Measurements from ENCODE around the gene C8A.

Gene C8A

DNA sequence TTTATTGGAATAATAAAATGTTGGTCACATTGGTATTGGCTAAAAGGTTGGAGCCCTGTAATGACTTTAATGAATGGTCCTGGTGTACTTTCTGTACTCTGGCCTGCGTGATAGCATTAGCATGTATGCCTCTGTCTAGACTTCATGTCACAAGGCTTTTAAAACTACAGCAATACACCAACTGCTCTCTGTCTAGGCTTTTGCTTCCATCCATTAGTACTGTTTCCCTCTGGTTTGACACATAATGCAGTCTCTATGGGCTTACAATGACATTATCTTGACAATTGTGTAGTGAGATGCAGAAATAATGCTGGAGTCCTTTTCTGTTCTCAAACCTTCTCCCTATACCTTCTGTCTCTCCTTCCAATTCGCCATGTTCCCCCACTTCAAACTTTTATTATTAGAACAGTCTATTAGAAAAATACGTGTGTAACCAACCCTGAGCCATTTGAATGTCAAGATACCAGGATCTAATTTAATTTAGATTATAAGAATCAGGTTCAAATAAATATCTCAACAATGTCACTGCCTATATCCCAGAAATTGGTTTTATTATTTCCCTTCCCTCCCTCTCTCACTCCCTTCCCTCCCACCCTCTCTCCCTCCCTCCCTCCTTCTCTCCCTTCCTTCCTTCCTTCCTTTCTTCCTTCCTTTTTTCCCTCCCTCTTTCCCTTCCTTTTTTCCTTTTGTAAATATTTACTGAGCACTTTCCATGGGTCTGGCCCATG lies 8.8 kb downstream of the C8A start:
- H3K4me3 ChIP-seq (ENCODE audit: low read depth, low read length), result no peak overlapping the region
- TF ChIP-seq MYC (IDR thresholded peaks at IDR 0.05; ENCODE audit: low read depth, low read length) (no peak), POLR2A (IDR thresholded peaks at IDR 0.05; ENCODE audit: extremely low read depth, insufficient read length) (no peak)
- TF ChIP-seq, protein P1, sequence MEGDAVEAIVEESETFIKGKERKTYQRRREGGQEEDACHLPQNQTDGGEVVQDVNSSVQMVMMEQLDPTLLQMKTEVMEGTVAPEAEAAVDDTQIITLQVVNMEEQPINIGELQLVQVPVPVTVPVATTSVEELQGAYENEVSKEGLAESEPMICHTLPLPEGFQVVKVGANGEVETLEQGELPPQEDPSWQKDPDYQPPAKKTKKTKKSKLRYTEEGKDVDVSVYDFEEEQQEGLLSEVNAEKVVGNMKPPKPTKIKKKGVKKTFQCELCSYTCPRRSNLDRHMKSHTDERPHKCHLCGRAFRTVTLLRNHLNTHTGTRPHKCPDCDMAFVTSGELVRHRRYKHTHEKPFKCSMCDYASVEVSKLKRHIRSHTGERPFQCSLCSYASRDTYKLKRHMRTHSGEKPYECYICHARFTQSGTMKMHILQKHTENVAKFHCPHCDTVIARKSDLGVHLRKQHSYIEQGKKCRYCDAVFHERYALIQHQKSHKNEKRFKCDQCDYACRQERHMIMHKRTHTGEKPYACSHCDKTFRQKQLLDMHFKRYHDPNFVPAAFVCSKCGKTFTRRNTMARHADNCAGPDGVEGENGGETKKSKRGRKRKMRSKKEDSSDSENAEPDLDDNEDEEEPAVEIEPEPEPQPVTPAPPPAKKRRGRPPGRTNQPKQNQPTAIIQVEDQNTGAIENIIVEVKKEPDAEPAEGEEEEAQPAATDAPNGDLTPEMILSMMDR (IDR thresholded peaks at IDR 0.05; ENCODE audit: low read depth, low read length), result no peak
- TF ChIP-seq, protein P2, sequence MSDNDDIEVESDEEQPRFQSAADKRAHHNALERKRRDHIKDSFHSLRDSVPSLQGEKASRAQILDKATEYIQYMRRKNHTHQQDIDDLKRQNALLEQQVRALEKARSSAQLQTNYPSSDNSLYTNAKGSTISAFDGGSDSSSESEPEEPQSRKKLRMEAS (IDR thresholded peaks at IDR 0.05; ENCODE audit: low read depth, low read length), result no peak
- DNase-seq (ENCODE audit: low read depth), result no peak

DNA sequence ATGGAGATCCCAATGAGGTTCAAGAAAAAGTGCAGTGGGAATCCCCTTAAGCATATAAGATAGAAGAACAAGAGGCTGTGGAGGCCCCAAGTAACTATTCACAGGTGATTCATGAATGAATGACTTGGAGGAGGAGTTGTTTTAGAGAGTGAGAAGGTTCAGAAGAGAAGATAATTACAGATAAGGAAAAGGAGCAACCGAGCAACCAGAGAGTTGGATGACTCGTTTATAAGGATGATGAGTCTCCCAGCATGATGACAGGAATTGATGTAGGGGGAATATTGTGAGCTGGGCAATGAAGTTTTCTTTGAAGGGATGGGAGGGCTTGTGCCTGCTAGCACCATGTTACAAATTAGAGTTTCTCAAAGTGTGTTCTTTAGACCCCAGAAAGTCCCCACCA lies 9.8 kb downstream of the C8A start:
- H3K4me3 ChIP-seq (ENCODE audit: low read depth, low read length), result no peak overlapping the region
- TF ChIP-seq MYC (IDR thresholded peaks at IDR 0.05; ENCODE audit: low read depth, low read length) (no peak), POLR2A (IDR thresholded peaks at IDR 0.05; ENCODE audit: extremely low read depth, insufficient read length) (no peak)
- TF ChIP-seq, protein P2 (IDR thresholded peaks at IDR 0.05; ENCODE audit: low read depth, low read length), result no peak
- TF ChIP-seq, protein P1 (IDR thresholded peaks at IDR 0.05; ENCODE audit: low read depth, low read length), result no peak
- DNase-seq (ENCODE audit: low read depth), result no peak

- DNase-seq (ENCODE audit: low read depth), result no peak
- no peak for TF ChIP-seq POLR2A (IDR thresholded peaks at IDR 0.05; ENCODE audit: extremely low read depth, insufficient read length)
- no peak for TF ChIP-seq MYC (IDR thresholded peaks at IDR 0.05; ENCODE audit: low read depth, low read length)
- H3K4me3 ChIP-seq (ENCODE audit: low read depth, low read length), result no peak overlapping the region
Measured at GRCh38 chr1:56866656-56867055, 12.1 kb downstream of the C8A start.

DNA sequence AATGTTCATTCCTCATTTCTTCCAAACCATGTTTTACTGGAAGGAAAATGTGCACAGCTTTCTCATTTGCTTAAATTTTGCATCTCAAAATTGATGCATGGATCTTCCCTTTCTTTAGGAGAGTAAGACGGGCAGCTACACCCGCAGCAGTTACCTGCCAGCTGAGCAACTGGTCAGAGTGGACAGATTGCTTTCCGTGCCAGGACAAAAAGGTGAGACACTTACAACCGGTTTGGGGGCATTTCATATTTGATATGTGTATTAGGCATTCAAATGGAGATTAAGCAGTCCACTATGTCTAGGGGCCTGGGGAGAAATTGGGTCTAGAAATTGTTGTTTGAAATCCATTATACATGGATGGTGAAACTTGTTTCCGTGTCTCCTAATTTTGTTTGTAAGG lies 12.9 kb downstream of the C8A start:
- no peak overlapping the region for H3K4me3 ChIP-seq (ENCODE audit: low read depth, low read length)
- no peak for DNase-seq (ENCODE audit: low read depth)
- TF ChIP-seq POLR2A (IDR thresholded peaks at IDR 0.05; ENCODE audit: extremely low read depth, insufficient read length), result no peak
- TF ChIP-seq, protein P1 (IDR thresholded peaks at IDR 0.05; ENCODE audit: low read depth, low read length), result no peak
- TF ChIP-seq, protein P2 (IDR thresholded peaks at IDR 0.05; ENCODE audit: low read depth, low read length), result no peak

DNA sequence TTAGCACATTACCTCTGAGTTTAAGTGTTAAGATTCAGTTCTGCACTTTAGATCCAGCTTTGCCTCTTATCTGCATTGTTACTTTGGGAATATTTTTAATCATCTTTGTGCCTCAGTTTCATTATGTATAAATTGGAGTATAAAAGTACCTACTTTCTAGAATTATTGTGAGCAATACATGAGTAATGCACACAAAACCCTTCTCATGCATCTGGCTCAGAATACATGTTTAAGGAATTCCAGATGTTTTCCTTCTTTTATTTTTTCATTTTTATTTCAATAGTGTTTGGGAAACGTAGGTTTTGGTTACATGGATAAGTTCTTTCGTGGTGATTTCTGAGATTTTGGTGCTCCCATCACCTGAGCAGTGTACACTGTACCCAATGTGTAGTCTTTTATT lies 14.2 kb downstream of the C8A start:
- no peak overlapping the region for H3K4me3 ChIP-seq (ENCODE audit: low read depth, low read length)
- DNase-seq (ENCODE audit: low read depth), result no peak
- TF ChIP-seq, protein P1 (IDR thresholded peaks at IDR 0.05; ENCODE audit: low read depth, low read length), result no peak
- TF ChIP-seq, protein P2 (IDR thresholded peaks at IDR 0.05; ENCODE audit: low read depth, low read length), result no peak
- TF ChIP-seq MYC (IDR thresholded peaks at IDR 0.05; ENCODE audit: low read depth, low read length) (no peak), POLR2A (IDR thresholded peaks at IDR 0.05; ENCODE audit: extremely low read depth, insufficient read length) (no peak)

DNA sequence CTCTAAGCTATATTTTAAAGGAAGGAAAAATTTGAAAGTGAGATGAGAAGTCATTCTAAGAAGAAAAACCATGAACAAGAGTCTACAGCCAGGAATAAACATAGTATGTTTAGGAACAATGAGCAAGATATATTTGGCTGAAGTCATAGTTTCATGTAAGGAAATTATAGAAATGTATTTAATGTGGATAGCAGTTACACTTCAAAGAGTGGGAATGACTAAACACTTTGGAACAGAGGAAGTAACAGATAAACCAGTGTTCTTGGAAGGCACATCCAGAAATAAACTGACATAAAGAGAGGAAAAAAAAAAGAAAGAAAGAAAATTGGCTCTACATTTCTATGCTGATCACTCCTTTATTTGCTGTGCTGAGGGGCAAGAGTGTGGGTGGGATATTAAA lies 18.0 kb downstream of the C8A start:
- no peak for DNase-seq (ENCODE audit: low read depth)
- no peak overlapping the region for H3K4me3 ChIP-seq (ENCODE audit: low read depth, low read length)
- TF ChIP-seq, protein P2 (IDR thresholded peaks at IDR 0.05; ENCODE audit: low read depth, low read length), result no peak
- TF ChIP-seq, protein P1 (IDR thresholded peaks at IDR 0.05; ENCODE audit: low read depth, low read length), result no peak
- no peak for TF ChIP-seq MYC (IDR thresholded peaks at IDR 0.05; ENCODE audit: low read depth, low read length)
- TF ChIP-seq POLR2A (IDR thresholded peaks at IDR 0.05; ENCODE audit: extremely low read depth, insufficient read length), result no peak
